Prostate gland (tissue), 2 donors: ENCODE data around the gene DNAJC6. TPM values are rescaled to one million over a fixed set of nuclear protein-coding genes. Genes with fewer than 3 reads are reported as not detected.

ENCODE experiments used
- DNase-seq: peaks from one replicate; pipeline ENCODE4 v3.0.0-alpha.2; 2019; ENCODE audit warnings: low spot score
- H3K27ac ChIP-seq, 2 donors: fragments of 200-600 bp; sonication (generic); 2 replicates each; pipeline ENCODE4 v1.5.1; 2017 to 2019
- H3K27me3 ChIP-seq: fragments of 200-600 bp; sonication (generic); replicated peaks from 2 replicates; pipeline ENCODE4 v1.5.1; 2019; ENCODE audit not compliant: insufficient read depth
- H3K36me3 ChIP-seq, 2 donors: fragments of 200-600 bp; sonication (generic); 1 replicate in 1 of 2; 2 replicates in 1 of 2; pipeline versions ENCODE4 v1.5.1 to v1.8.1; 2017 to 2019
- H3K4me1 ChIP-seq: fragments of 200-600 bp; sonication (generic); replicated peaks from 2 replicates; pipeline ENCODE4 v1.5.1; 2019
- H3K4me3 ChIP-seq, 2 donors: fragments of 200-600 bp; sonication (generic); 2 replicates each; pipeline ENCODE4 v1.5.1; 2017 to 2019
- H3K9me3 ChIP-seq: fragments of 200-600 bp; sonication (generic); 2 replicates; pipeline ENCODE4 v1.5.1; 2017
- CTCF ChIP-seq, 4 experiments: fragments of 200-600 bp in 2 of 4; fragments of 450-650 bp in 2 of 4; sonication (generic) in 2 of 4; IDR thresholded peaks; 1 replicate in 3 of 4; 2 replicates in 1 of 4; pipeline ENCODE4 v1.5.1; 2016 to 2019; ENCODE audit warnings: antibody characterized with exemption in 4 of 4, mild to moderate bottlenecking in 2 of 4, moderate library complexity in 2 of 4
- POLR2A ChIP-seq: fragments of 450-650 bp; IDR thresholded peaks from one replicate; pipeline ENCODE4 v1.6.1; 2016; ENCODE audit warnings: antibody characterized with exemption, mild to moderate bottlenecking
- POLR2AphosphoS5 ChIP-seq: sonication (generic); formaldehyde crosslinking; IDR thresholded peaks from one replicate; pipeline ENCODE4 v1.6.1; 2017; ENCODE audit warnings: antibody characterized with exemption
- WGBS: methylation state at CpG from one replicate; pipeline ENCODE4 v1.1.5; 2018; 5-methylcytosine and 5-hydroxymethylcytosine counted together
- intact Hi-C: fragments of 100-400 bp; cut with DNase I; formaldehyde crosslinking; loops from one replicate; pipeline ENCODE4 v1.14.2; 2022
- total RNA-seq, 2 donors: library from RNA; depleted of rRNA; stranded (reverse); fragments of >200 nt; gene quantifications; one replicate each; pipeline ENCODE4 v1.1.0, GENCODE V29; 2016

The DNAJC6 gene
- total RNA-seq, 2 donors from 2014 or later: 1.4 to 3.5 TPM

- H3K36me3 ChIP-seq: no peaks in the 10 kb centered on the region
- intact Hi-C loops: no loop called here
- no peak overlapping the region for H3K4me3 ChIP-seq
- no peaks in the 10 kb centered on the region for H3K4me1 ChIP-seq
- H3K9me3 ChIP-seq: no peaks in the 10 kb centered on the region
- no peaks in the 10 kb centered on the region for H3K27me3 ChIP-seq
- DNase-seq: no peak
- H3K27ac ChIP-seq: no peak overlapping the region
- WGBS: 63% methylated on average over 1 of the region's 1 CpG
- no peak for TF ChIP-seq POLR2A
- TF ChIP-seq POLR2AphosphoS5: no peak
- no peak for TF ChIP-seq CTCF (IDR thresholded peaks at IDR 0.05)
These were observed 32.0 kb downstream of the DNAJC6 start for GRCh38 chr1:65341381-65341780.

- Histone ChIP-seq H3K4me1 (no peaks in the 10 kb centered on the region), H3K27me3 (no peaks in the 10 kb centered on the region), H3K4me3 (no peak overlapping the region), H3K9me3 (no peaks in the 10 kb centered on the region), H3K27ac (no peak overlapping the region), H3K36me3 (no peaks in the 10 kb centered on the region)
- 62% methylated on average over 3 of the region's 3 CpGs for WGBS
- intact Hi-C loops: no loop called here
- no peak for TF ChIP-seq POLR2AphosphoS5
- no peak for TF ChIP-seq POLR2A
- no peak for TF ChIP-seq CTCF (IDR thresholded peaks at IDR 0.05)
- no peak for DNase-seq
These were observed 33.9 kb downstream of the DNAJC6 start for GRCh38 chr1:65343286-65343685.

- no peak for TF ChIP-seq POLR2A
- Histone ChIP-seq H3K9me3 (no peaks in the 10 kb centered on the region), H3K4me3 (no peak overlapping the region), H3K36me3 (no peaks in the 10 kb centered on the region), H3K27ac (no peak overlapping the region), H3K4me1 (no peaks in the 10 kb centered on the region), H3K27me3 (no peaks in the 10 kb centered on the region)
- no peak for DNase-seq
- 55% methylated on average over 3 of the region's 3 CpGs for WGBS
- intact Hi-C loops: no loop called here
These were observed 35.0 kb downstream of the DNAJC6 start for GRCh38 chr1:65344171-65344814.

GRCh38 chr1:65346190-65346589 lies 36.8 kb downstream of the DNAJC6 start:
- DNase-seq: no peak
- intact Hi-C loops: no loop called here
- H3K9me3 ChIP-seq: no peaks in the 10 kb centered on the region
- WGBS: 92% methylated on average over 2 of the region's 2 CpGs
- no peak overlapping the region for H3K27ac ChIP-seq
- no peaks in the 10 kb centered on the region for H3K27me3 ChIP-seq
- H3K36me3 ChIP-seq: no peaks in the 10 kb centered on the region
- H3K4me3 ChIP-seq: no peak overlapping the region
- TF ChIP-seq CTCF (IDR thresholded peaks at IDR 0.05) (no peak), POLR2AphosphoS5 (no peak), POLR2A (no peak)
- no peaks in the 10 kb centered on the region for H3K4me1 ChIP-seq

- Histone ChIP-seq H3K4me1 (no peaks in the 10 kb centered on the region), H3K27me3 (no peaks in the 10 kb centered on the region), H3K36me3 (no peaks in the 10 kb centered on the region), H3K9me3 (no peaks in the 10 kb centered on the region), H3K27ac (no peak overlapping the region), H3K4me3 (no peak overlapping the region)
- WGBS: 93% methylated on average over 7 of the region's 7 CpGs
- intact Hi-C loops: no loop called here
- TF ChIP-seq POLR2A: no peak
- TF ChIP-seq CTCF (IDR thresholded peaks at IDR 0.05): no peak
- TF ChIP-seq POLR2AphosphoS5: no peak
- no peak for DNase-seq
These were observed 45.8 kb downstream of the DNAJC6 start for GRCh38 chr1:65355031-65355712.
